Measurements from ENCODE around the gene ZNF385B.

DNA sequence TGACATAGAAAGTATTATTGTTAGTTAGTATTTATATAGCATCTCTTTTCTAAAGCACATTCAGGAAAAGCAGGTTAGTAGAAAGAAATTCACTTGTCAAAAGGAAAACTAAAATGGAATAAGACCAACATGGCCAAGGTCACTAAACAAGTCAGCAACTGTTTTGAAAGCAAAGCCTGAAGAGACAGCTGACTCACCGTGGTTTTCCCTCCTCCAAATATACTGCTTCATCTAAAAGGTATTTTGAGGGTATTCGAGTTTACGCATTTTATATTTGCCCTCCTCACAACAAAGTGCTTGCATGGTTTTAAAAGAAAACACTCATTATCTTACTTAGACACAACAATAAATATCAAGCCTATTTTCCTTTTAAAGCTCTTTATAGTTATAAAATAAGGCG, 24.0 kb downstream of the ZNF385B start:
- TF ChIP-seq, protein P1, sequence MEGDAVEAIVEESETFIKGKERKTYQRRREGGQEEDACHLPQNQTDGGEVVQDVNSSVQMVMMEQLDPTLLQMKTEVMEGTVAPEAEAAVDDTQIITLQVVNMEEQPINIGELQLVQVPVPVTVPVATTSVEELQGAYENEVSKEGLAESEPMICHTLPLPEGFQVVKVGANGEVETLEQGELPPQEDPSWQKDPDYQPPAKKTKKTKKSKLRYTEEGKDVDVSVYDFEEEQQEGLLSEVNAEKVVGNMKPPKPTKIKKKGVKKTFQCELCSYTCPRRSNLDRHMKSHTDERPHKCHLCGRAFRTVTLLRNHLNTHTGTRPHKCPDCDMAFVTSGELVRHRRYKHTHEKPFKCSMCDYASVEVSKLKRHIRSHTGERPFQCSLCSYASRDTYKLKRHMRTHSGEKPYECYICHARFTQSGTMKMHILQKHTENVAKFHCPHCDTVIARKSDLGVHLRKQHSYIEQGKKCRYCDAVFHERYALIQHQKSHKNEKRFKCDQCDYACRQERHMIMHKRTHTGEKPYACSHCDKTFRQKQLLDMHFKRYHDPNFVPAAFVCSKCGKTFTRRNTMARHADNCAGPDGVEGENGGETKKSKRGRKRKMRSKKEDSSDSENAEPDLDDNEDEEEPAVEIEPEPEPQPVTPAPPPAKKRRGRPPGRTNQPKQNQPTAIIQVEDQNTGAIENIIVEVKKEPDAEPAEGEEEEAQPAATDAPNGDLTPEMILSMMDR (IDR thresholded peaks at IDR 0.05 in 2 of 3, conservative IDR thresholded peaks at IDR 0.05 in 1 of 3; ENCODE audit: borderline replicate concordance in 1 of 3, insufficient read depth in 1 of 3, low read depth in 2 of 3, low read length in 2 of 3): no peak
- TF ChIP-seq CEBPB (IDR thresholded peaks at IDR 0.05; ENCODE audit: low read depth) (no peak), YY1 (IDR thresholded peaks at IDR 0.05; ENCODE audit: extremely low read depth, insufficient replicate concordance, low read depth, low read length) (no peak), POLR2A (IDR thresholded peaks at IDR 0.05; ENCODE audit: borderline replicate concordance, extremely low read depth, insufficient read depth, insufficient read length) (no peak), ZNF274 (IDR thresholded peaks at IDR 0.05; ENCODE audit: low read depth, low read length) (no peak), POLR2AphosphoS5 (IDR thresholded peaks at IDR 0.05; ENCODE audit: low read depth, low read length) (no peak), EZH2 (IDR thresholded peaks at IDR 0.05) (no peak), JUND (IDR thresholded peaks at IDR 0.05) (peak; percentile 28; the same call in 1 of the 2 replicates), SP1 (IDR thresholded peaks at IDR 0.05; ENCODE audit: low read depth) (no peak), RAD21 (IDR thresholded peaks at IDR 0.05; ENCODE audit: low read depth) (no peak)
- TF ChIP-seq, protein P2, sequence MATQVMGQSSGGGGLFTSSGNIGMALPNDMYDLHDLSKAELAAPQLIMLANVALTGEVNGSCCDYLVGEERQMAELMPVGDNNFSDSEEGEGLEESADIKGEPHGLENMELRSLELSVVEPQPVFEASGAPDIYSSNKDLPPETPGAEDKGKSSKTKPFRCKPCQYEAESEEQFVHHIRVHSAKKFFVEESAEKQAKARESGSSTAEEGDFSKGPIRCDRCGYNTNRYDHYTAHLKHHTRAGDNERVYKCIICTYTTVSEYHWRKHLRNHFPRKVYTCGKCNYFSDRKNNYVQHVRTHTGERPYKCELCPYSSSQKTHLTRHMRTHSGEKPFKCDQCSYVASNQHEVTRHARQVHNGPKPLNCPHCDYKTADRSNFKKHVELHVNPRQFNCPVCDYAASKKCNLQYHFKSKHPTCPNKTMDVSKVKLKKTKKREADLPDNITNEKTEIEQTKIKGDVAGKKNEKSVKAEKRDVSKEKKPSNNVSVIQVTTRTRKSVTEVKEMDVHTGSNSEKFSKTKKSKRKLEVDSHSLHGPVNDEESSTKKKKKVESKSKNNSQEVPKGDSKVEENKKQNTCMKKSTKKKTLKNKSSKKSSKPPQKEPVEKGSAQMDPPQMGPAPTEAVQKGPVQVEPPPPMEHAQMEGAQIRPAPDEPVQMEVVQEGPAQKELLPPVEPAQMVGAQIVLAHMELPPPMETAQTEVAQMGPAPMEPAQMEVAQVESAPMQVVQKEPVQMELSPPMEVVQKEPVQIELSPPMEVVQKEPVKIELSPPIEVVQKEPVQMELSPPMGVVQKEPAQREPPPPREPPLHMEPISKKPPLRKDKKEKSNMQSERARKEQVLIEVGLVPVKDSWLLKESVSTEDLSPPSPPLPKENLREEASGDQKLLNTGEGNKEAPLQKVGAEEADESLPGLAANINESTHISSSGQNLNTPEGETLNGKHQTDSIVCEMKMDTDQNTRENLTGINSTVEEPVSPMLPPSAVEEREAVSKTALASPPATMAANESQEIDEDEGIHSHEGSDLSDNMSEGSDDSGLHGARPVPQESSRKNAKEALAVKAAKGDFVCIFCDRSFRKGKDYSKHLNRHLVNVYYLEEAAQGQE (IDR thresholded peaks at IDR 0.05; ENCODE audit: low read depth): no peak
- TF ChIP-seq, protein P3, sequence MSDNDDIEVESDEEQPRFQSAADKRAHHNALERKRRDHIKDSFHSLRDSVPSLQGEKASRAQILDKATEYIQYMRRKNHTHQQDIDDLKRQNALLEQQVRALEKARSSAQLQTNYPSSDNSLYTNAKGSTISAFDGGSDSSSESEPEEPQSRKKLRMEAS (IDR thresholded peaks at IDR 0.05): no peak
- TF ChIP-seq, protein P4, sequence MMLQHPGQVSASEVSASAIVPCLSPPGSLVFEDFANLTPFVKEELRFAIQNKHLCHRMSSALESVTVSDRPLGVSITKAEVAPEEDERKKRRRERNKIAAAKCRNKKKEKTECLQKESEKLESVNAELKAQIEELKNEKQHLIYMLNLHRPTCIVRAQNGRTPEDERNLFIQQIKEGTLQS (IDR thresholded peaks at IDR 0.05): no peak

All from HCT116 (cell line).